Stimulated activated CD4-positive, alpha-beta T cell treated with anti-CD3 and anti-CD28 coated beads, Interleukin-1b, Interleukin-23, amount 100 ng/mL, for 48 hours (primary cell): ENCODE measurements around the gene JUNB.
"Not testable (repeated sequence)": the region's sequence is repeated elsewhere in the genome, so short reads cannot be mapped to it uniquely, and the experiment has no call there.

Source experiments
- DNase-seq: peaks from one replicate; pipeline ENCODE4 v3.0.0-alpha.2; 2020

JUNB gene

DNA sequence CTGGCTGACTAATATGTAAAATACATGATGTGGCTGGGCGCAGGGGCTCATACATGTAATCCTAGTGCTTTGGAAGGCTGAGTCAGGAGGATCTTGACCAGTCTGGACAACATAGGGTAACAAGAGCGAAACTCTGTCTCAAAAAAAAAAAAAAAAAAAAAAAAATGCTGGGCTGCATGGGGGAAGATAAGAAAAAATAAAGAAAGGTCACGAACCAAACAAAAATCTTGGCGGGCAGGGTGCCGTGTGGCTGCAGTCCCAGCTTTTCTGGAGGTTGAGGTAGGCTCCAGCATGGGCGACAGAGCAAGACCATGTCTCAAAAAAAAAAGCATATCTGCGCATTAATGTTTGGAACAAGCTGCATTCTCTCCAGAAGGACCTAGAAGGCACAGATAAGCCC lies 23.8 kb downstream of the JUNB start:
- no peak for DNase-seq

DNA sequence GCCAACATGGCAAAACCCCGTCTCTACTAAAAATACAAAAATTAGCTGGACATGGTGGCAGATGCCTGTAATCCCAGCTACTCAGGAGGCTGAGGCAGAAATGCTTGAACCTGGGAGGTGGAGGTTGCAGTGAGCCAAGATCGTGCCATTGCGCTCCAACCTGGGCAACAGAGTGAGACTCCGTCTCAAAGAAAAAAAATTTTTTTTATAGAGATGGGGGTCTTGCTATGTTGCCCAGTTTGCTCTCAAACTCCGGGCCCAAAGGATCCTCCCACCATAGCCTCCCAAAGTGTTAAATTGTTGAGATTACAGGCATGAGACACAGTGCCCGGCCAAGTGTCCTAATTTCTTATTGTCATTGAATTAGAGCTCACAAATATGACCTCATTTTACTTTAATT lies 25.9 kb downstream of the JUNB start:
- DNase-seq: not testable (repeated sequence)

DNA sequence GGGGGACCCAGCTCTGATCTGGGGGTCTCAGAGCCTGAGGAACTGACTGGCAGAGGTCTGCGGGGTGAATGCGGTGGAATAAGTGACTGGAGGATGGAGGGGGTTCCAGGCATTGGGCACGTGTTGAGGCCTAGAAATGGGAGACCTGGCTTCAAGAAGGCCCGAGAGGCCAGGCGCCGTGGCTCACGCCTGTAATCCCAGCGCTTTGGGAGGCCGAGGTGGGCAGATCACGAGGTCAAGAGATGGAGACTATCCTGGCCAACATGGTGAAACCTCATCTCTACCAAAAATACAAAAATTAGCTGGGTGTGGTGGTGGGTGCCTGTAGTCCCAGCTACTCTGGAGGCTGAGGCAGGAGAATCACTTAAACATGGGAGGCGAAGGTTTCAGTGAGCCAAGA lies 26.5 kb downstream of the JUNB start:
- DNase-seq: not testable (repeated sequence)

DNA sequence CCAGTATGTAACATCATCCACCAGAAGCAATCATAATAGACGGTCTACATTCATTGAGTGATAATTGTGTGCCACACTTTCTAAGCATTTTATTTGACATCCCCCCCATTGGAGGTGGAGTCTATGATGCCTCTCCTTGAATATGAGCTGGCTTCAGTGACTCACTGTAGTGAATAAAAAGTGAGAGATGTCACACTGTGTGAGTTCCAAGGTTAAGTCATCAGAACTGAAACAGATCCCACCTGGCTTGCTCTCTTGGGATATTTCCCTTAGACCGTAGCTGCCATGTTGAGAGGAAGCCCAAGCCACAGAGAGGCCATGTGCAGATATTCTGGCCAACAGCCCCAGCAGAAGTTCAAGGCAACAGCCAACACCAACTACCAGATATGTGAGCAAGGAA lies 30.5 kb downstream of the JUNB start:
- no peak for DNase-seq

DNA sequence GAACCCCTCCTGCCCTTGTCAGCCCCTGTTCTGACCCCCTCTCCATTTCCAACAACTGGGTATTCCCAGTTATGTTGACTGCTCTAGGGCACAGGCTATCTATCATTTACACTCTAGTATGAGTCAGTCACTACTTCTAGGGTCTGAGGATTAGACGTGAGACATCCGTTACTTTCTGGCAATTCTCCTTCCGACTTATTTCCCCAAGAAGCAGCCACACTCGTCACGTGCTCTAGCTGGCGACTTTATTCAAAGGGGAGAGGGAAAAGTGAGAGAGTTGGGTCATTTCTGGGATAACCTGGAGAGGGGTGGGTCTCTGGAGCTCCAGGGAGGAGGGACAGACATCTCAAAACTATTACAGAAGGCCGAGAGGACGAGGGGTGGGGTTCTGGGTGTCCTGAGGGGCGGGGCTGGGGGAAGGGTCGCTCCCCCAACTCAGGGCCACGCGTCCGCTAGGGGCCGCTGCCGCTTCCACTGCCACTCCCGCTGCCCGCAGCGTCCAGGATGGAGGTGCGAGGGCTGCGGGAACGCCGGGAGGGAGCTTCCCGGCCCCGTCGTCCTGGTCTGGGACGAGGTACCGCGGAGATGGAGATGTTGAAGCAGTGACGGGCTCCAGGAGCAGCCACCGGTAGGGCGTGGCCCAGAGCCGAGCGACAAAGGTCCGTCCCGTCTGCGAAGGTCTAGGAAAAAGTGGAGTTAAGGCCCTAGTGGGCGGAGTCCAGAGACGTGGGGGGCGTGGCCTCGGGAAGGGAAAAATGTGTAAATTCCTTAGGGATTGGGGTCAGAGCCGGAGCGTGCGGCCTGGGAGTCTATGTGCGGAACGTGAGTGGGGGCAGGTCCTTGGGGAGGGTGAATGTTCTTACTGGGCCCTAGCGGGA lies 34.2 kb downstream of the JUNB start:
- no peak for DNase-seq

DNA sequence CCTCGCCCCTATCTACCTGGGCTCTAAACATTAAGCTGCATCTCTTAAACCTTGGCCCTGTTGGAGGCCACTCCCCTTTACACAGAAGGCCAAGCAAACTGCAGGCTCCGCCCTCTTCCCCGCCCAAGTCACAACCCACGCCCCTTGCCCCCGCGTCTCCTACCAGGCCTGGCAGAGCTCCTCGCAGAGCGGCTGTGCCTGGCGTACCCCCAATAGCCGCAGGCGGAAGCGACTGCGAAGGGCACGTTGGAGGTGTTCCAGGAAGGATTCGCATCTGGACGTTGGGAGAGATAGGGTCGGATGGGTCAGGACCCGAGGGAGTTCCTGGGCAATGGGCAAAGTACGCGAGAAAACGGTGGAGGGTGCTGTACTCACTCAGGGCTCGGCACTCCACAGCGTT lies 37.2 kb downstream of the JUNB start:
- peak; percentile 48 for DNase-seq

DNA sequence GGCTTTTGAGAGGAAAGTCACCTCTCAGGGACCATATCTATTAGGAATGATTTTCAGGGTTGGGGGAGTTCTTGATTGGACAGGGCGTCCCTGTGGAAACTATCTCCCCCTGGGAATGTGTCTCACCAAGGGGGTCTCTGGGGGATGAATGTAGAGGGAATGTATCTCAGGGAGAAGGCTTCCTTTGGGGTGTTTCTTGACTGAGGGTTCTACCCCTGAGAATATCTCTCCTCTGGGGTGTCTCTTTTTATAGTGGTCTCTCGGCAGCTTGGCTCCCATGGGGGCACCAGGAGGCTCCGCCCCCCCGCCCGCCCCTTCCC lies 42.1 kb downstream of the JUNB start:
- no peak for DNase-seq

DNA sequence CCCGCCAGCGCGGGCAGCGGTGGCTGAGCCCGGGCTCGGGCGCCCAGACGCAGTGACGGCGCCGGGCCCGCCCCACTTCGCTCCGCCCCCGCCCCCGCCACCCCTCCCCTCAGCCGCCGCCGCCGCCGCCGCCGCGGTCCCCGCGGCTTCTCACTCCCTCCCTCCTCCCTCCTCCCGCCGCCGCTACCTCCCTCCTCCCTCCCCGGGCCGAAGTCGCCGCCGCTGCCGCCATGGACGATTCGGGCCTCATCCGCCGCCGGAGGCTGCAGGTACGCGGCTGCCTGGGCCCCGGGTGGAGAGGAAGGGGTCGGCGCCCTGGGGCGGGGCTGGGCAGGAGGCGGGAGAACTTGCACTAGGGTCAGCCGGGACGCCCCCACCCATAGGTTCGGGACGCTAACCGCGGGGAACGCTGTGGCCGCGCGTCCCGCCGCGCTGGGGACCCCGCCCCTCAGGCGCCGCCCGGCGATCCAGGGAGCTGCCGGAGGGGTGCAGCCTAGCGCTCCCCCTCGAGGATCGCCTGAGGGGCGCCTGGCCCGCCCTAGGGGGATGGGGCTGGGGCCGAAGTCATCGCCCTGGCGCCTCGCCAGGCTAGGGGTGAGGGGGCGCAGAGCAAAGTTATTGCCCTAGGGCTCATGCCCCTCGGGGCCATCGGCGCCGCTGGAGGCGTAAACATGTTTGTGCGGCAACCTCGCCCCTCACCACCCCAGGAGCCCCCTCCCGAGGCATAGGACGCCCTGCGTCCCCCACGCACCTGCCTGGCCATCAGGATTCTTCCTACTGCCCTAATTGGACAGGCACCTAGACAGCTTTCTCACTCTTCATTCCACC lies 42.7 kb downstream of the JUNB start:
- DNase-seq: peak; percentile 24

DNA sequence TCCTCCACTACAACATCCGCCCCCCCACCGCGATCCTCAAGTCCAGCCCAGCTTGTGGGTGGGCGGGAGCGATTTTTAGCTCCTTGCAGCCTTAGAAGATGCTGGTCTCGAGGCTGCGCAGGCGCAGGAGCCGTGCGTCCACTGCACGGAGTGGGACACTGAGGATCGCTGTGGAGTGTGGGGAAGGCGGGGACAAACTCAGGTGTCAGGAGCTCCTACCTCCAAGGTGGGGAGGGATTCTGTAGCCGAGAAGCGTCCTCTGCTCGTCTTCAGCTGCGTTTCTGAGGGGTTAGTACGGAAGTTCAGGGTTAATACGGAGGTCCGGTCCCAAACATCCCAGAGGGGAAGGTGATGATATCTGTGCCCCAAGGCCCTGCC lies 43.3 kb downstream of the JUNB start, which contains the start of gene RTBDN:
RTBDN (minus strand) TSS at position 14 of the 378 bp plus-strand sequence. CDS start 4,600 bp downstream, outside the sequence.
- no peak for DNase-seq

DNA sequence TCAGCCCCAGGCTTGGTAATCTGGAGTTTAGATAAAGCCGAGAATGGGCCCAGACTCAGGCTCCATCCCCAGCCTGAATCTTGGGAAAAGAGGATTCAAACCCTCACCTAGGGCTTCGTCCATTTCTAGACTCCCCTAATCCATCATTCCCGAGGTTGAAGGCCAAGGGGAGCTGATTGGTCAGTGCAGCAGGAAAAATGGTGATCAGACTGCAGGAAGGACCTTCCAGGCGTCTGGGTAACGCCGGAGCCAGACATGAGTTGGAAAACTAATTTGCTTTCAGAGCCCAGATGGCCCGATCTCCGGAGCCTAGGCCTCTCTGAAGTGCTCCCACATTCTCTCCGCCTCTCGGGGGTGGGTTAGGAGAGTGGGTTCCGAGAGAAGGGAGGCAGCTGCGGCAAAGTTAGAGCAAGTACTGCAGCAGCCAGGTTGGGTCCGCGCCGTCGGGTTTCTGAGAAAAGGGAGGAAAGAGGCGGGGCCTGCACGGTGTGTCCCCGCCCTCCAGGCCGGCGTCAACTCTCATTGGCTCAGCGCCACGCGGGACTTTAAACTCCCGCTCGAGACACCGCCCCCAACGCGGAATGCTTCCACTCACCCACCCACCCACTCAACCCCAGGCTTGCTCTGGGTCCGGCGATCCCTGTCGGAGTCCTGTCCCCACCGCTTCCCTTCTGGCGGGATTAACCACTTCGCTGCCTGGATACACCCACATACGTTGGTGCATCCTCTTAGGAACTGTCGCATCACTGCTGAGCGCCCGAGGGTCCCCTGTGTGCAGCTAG lies 43.9 kb downstream of the JUNB start:
- peak; percentile 34 for DNase-seq

DNA sequence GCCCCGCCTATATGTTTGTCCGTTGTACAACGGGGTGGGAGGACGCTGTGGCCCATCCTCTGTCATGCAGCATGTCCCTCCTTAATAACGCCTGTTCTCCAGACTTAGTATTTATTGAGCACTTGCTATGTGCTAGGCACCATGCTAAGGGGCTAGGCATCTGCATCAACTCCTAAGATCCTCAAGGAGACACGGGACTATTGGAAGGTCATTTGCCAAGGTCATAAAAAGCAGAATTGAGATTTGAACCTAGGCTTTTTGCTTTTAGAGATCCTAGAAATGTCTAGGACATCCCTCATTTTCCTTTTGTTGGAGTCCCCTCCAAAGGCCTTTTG lies 45.2 kb downstream of the JUNB start:
- DNase-seq: no peak

DNA sequence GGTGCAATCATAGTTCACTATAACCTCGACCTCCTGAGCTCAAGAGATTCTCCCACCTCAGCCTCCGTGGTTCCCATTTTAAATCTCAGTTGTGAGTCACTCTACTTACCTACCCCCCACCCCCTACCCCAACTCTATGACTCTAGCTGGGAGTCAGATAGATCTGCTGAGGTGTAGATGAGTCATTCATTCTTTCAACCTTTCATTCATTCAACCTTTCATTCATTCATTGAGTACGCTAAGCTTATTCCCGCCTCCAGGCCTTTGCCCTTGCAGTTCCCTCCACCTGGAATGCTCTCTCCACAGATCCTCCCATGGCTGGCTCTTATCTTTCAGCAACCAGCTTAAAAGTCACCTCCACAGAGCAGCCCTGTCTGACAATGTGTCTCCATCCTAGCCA lies 45.9 kb downstream of the JUNB start:
- no peak for DNase-seq

DNA sequence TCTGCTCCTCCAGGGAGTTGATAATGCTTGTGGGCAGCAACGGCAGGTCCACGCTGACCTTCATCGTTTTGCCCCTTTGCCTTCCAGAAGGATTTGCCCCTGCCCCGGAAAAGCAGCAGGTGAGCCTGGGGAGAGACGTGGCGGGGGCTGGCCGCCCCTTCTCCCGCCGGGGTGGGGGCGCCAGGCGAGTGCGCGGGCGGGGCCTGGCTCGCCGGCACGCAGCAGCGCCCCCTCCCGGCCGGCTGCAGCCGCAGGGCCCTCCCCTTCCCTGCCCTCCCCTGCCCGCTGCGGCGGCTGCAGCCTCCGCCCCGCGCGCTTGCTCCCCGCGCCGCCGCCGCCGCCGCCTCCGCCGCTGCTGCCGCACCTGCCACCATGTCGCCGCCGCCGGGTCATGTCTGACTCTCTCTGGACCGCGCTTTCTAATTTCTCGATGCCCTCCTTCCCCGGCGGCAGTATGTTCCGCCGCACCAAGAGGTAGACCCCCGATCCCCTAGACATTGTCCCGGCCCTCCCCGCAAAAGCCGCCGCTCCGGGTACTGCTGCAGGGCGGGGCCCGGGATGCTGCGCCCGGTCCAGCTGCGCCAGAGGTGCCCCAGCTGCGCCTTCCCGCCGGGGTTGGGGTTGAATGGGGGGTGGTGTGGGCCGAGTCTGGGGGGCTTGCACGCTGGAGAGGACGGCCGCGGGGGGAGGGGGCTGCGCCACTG lies 47.0 kb downstream of the JUNB start, which contains the start of gene MAST1:
MAST1 (plus strand) TSS at position 334 of the 704 bp plus-strand sequence; CDS start at position 392, 58 bp downstream.
- DNase-seq: peak; percentile 49

DNA sequence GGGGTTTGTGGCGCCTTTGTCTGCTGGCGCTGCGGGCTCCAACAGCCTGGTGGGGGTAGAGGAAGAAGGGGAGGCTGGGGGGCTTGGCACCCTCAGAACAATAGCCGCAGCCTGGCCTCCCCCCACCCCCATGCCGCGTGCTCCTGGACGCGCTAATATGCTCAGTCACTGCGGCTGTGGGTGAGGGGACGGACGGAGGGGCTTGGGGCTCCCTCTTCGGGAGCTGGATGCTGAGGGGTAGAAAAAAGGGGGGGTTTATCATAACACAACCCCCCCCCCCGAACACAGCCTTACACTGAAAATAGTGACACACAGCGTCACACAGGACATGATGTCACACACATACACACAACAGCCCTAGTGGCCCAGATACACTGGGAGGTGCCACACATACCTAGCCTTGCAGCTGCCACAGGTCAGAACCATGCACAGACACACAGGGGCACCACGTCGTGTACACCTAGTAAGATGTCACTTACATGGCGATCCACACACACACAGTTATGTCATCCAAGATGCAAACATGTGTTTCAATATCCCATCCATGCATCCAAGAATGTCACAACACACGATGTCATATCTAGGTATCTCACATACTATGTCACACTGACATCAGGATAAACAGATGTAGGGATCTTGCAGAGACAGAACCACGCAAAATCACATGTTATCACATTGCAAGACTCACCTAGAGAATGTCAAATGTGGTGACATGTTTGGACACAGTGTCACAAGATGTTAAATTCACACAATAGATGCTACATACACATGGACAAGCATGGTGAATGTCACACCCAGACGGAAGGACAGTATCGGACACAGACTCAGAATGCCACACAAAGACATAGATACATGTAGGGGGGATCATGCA lies 47.8 kb downstream of the JUNB start:
- peak; percentile 27 for DNase-seq

DNA sequence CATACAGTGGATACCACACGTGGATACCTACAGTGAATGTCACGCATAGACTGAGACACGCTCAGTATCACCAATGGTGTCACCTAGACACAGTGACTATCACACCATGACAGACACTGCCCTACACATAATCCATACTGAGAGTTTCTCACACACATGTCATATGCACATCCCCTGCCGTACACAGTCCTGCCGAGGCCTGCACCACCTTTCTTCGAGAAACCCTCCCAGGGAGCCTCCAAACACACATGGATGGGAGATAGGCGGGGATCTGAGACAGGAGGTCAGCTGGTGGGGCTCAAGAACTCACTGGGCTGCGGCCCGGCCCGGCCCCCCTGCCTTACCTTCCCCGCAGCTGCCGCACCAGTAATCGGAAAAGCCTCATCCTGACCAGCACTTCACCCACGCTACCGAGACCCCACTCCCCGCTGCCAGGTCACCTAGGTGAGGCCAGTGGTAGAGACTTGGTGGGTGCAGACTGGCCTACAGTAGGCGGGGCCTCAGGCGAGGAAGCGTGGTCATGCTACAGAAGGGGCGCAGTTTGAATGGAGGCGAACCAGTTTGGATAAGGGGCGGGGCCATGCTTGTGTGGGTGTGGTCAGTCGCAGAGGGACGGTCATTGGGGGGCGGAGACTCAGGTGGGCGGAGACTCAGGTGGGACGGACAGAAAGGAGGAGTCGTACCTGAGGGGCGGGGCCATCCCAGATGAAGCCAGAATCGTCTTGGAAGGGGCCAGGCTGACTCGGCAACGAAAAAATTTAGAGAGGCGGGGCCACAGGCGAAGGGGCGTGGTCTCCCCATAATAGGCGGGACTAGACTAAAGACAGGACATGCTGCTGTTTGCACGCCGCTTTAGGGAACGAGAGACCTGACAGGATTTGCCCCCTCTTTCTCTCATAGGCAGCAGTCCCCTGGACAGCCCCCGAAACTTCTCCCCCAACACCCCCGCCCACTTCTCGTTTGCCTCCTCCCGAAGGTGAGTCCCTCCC lies 49.1 kb downstream of the JUNB start:
- peak; percentile 78 for DNase-seq

DNA sequence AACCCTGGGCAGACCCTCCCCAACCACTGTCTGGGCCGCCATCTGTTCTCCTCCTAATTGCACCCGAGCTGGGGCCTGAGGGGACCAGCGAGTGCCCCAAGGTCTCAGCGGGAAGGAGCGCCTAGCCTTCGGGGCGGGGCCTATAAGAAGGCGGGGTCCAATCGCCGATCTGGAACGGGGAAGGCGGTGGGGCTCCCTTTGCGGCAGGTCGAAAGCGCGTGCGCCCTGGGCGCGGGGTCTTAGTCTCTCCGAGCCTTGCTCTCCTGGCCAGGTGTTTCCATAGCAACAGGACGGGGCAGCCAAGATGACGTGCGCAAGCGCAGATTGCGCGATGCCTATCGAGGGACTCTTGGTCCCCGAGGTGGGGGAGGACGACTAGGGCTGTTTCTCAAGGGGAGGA lies 49.8 kb downstream of the JUNB start:
- DNase-seq: no peak

DNA sequence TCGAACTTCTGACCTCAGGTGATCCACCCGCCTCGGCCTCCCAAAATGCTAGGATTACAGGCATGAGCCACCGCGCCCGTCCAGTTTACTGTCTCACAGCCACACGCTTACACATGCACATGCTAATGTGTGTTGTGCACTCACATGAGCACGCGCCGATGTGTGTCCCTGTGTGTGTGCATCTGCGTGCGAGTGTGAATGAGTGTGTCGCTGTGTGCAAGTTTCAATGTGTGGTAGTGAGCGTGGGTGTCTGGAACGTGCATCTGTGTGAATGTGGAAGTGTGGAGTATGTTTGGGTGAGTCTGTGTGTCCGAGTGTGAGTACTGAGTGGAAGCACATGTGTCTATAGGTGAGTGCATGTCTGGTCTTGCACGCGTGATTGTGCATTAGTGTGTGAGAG lies 51.2 kb downstream of the JUNB start:
- DNase-seq: no peak
